Measurements from ENCODE around the gene GNRH2. TPM values are rescaled to one million over a fixed set of nuclear protein-coding genes. Genes with fewer than 3 reads are reported as not detected.
A peak's percentile ranks its signal among the peaks of the same experiment; 100 is the strongest.
"Not testable (repeated sequence)": the region's sequence is repeated elsewhere in the genome, so short reads cannot be mapped to it uniquely, and the experiment has no call there.

Gene GNRH2
- polyA plus RNA-seq, 4 donors, result 0.15 to 0.83 TPM; not detected in 2

DNA sequence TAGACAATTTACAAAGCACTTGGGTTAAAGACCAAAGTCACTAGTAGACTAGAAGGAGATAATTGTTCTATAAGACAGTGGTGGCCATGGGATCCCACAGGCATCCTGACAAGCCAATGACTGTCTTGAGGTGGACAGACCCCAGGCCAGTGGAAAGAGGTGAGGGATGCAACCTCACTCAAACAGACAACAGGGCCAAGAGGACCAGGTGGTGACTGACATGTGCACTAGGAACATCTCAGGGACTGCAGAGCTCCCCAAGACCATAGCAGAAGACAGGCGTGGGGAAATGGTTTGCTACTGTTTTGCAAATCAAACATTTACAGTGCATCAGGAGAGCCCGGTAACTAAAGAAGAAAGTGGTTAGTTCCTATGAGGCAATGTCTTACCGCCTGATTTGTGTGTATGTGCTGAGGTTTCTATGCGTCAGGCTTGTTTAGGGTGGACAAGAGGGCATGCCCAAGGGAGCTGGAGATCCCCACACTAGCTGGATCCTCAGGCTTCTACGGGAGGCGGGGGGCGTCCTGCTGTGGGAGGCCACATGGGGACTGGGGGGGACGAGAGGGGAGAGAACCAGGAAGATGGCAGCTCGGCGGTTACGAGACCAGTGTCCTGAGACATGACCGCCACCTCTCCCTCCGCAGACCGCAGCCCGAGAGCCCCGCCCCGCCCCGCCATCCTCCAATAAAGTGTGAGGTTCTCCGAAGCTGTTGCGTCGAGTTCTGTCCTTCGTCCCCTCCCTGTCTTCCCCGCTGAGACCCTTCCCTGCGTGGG is 1.8 kb downstream of the GNRH2 start:
- Histone ChIP-seq H3K27me3 (ENCODE audit: control insufficient read depth in 3 of 3, insufficient read depth in 3 of 3, low read length in 3 of 3) (no peaks in the 10 kb centered on the region), H3K36me3 (ENCODE audit: control insufficient read depth in 3 of 3, insufficient read depth in 2 of 3, low read depth in 1 of 3, low read length in 3 of 3) (peaks cover 2 to 41% (median 10%) of the 10 kb centered on the region in 3 donors), H3K9me3 (ENCODE audit: control insufficient read depth in 2 of 2, insufficient read depth in 1 of 2, low read depth in 1 of 2, low read length in 1 of 2) (no peaks in the 10 kb centered on the region), H3K27ac (ENCODE audit: low read depth in 1 of 3, low read length in 2 of 3) (peak overlapping the region; percentile 68 to 95 (median 92)), H3K4me1 (ENCODE audit: control insufficient read depth in 3 of 3, insufficient read depth in 2 of 3, low read depth in 1 of 3, low read length in 2 of 3) (peaks cover 0 to 9% (median 0%) of the 10 kb centered on the region in 3 donors), H3K4me3 (ENCODE audit: low read depth in 1 of 3, low read length in 3 of 3) (peak overlapping the region; percentile 57 to 84 (median 79))
- WGBS, 3 donors, result 1 to 2% (median 2%) methylated on average over 22 to 24 of the region's 24 CpGs
- no peak for FAIRE-seq
- no peak for DNase-seq

DNA sequence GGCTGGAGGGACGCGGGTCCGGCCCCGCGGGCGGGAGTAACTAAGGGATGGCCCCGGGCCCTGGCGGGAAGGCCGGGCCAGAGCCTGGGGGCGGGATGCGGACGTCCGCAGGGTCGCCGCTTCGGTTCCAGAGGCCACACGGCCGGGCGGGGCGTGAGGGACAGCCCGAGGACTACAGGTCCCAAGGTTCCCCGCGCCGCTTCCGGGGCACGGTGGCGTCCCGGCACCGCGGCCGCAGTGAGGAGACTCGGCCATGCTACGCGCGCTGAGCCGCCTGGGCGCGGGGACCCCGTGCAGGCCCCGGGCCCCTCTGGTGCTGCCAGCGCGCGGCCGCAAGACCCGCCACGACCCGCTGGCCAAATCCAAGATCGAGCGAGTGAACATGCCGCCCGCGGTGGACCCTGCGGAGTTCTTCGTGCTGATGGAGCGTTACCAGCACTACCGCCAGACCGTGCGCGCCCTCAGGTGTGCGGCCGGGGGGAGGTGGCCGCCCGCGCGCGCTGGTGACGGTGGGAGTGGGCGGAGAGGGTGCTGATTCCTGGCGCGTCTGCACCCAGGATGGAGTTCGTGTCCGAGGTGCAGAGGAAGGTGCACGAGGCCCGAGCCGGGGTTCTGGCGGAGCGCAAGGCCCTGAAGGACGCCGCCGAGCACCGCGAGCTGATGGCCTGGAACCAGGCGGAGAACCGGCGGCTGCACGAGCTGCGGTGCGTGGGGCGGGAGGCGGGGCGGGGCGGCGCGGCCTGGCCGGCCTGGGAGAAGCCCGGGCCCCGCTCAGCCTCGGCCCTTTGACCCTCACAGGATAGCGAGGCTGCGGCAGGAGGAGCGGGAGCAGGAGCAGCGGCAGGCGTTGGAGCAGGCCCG is 2.6 kb downstream of the GNRH2 start, which contains the start of gene MRPS26:
Gene MRPS26, plus strand, starts transcription at position 237 of the 861 bp plus-strand sequence. Its CDS starts 17 bp downstream, at position 254.
- H3K9me3 ChIP-seq (ENCODE audit: control insufficient read depth in 2 of 2, insufficient read depth in 1 of 2, low read depth in 1 of 2, low read length in 1 of 2), result no peaks in the 10 kb centered on the region
- 0 to 1% (median 1%) methylated on average over 88 to 104 of the region's 104 CpGs for WGBS, 3 donors
- H3K27me3 ChIP-seq (ENCODE audit: control insufficient read depth in 3 of 3, insufficient read depth in 3 of 3, low read length in 3 of 3), result no peaks in the 10 kb centered on the region
- no peak for FAIRE-seq
- peaks cover 0 to 9% (median 0%) of the 10 kb centered on the region in 3 donors for H3K4me1 ChIP-seq (ENCODE audit: control insufficient read depth in 3 of 3, insufficient read depth in 2 of 3, low read depth in 1 of 3, low read length in 2 of 3)
- peaks cover 2 to 36% (median 5%) of the 10 kb centered on the region in 3 donors for H3K36me3 ChIP-seq (ENCODE audit: control insufficient read depth in 3 of 3, insufficient read depth in 2 of 3, low read depth in 1 of 3, low read length in 3 of 3)
- H3K4me3 ChIP-seq (ENCODE audit: low read depth in 1 of 3, low read length in 3 of 3), result peak within 1 kb of the TSS; percentile 70 to 84 (median 79)
- DNase-seq, result peak; percentile 91 to 97
- H3K27ac ChIP-seq (ENCODE audit: low read depth in 1 of 3, low read length in 2 of 3), result peak within 1 kb of the TSS; percentile 68 to 95 (median 92)

DNA sequence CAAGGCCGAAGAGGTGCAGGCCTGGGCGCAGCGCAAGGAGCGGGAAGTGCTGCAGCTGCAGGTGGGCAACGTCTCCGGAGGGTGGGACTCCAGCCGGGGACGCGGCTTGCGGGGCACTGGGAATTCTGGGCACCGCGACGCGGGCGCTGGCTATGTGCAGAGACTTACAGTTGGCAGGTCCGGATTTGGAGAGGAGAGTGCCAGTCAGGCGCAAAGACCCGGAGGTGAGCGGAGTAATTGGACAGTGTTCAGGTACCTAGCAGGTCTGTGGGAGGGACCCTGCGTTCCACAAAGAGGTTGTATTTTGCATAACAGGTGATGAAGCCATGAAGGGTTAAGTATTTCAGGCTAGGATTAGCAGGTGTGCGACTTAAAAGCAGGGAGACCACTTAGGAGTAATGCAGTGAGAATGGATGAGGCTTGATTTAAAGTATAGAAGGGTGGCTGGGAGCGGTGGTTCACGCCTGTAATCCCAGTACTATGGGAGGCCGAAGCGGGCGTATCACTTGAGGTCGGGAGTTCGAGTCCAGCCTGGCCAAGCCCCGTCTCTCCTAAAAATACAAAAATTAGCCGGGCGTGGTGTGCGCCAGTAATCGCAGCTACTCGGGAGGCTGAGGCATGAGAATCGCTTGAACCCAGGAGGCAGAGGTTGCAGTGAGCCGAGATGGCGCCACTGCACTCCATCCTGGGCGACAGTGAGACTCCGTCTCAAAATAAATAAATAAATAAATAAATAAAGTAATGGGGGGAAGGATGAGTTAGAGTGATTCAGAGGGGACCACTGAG is 3.4 kb downstream of the GNRH2 start:
- Histone ChIP-seq H3K27me3 (ENCODE audit: control insufficient read depth in 3 of 3, insufficient read depth in 3 of 3, low read length in 3 of 3) (no peaks in the 10 kb centered on the region), H3K4me3 (ENCODE audit: low read depth in 1 of 3, low read length in 3 of 3) (peak overlapping the region; percentile 60 to 79 (median 70)), H3K9me3 (ENCODE audit: control insufficient read depth in 2 of 2, insufficient read depth in 1 of 2, low read depth in 1 of 2, low read length in 1 of 2) (no peaks in the 10 kb centered on the region), H3K36me3 (ENCODE audit: control insufficient read depth in 3 of 3, insufficient read depth in 2 of 3, low read depth in 1 of 3, low read length in 3 of 3) (peaks cover 2 to 37% (median 5%) of the 10 kb centered on the region in 3 donors), H3K27ac (ENCODE audit: low read depth in 1 of 3, low read length in 2 of 3) (peak overlapping the region; percentile 30 to 74 (median 59)), H3K4me1 (ENCODE audit: control insufficient read depth in 3 of 3, insufficient read depth in 2 of 3, low read depth in 1 of 3, low read length in 2 of 3) (peaks cover 0 to 4% (median 0%) of the 10 kb centered on the region in 3 donors)
- FAIRE-seq (no peak), DNase-seq (peak in 1 of 2 donors; percentile 43)
- 24 to 38% (median 27%) methylated on average over 39 of the region's 39 CpGs for WGBS, 3 donors

DNA sequence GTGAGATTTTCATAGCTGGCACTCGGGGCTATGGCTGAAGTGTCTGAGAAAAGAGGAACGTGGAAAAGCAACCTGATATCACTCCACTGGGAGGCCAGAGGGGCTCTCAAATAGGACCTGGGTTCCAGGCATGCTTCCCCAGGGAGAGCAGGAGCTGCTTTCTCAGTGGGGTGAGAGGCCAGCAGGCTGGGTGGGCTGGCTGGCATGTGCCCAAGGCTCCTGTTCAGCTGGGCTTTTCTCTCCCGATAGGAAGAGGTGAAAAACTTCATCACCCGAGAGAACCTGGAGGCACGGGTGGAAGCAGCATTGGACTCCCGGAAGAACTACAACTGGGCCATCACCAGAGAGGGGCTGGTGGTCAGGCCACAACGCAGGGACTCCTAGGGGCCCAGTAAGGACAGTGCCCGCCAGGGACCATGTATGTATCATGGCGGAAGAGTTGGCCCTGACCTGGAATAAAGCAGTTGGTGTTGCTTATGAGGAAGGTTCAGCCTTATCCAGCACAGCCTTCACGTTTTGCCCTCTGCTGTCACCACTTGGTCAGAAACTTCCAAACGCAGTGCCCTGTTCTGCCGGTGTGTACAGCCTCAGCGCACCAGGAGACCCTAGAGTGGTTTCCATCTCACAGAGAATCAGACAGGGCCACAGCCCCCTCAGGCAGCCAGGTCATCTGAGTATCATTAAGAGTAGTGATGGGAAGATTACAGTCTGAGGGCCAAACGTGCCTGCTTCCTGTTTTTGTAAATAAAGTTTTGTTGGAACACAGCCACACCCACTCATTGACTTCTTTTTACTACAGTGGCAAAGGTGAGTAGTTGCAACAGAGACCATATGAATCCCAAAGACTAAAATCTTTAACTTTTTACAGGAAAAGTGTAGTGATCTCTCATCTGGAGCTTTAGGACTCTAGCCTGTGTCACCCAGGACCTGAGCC is 4.3 kb downstream of the GNRH2 start:
- peaks cover 0 to 2% (median 0%) of the 10 kb centered on the region in 3 donors for H3K4me1 ChIP-seq (ENCODE audit: control insufficient read depth in 3 of 3, insufficient read depth in 2 of 3, low read depth in 1 of 3, low read length in 2 of 3)
- FAIRE-seq, result no peak
- H3K4me3 ChIP-seq (ENCODE audit: low read depth in 1 of 3, low read length in 3 of 3), result no peak overlapping the region
- WGBS, 3 donors, result 84 to 87% (median 87%) methylated on average over 14 of the region's 14 CpGs
- no peaks in the 10 kb centered on the region for H3K27me3 ChIP-seq (ENCODE audit: control insufficient read depth in 3 of 3, insufficient read depth in 3 of 3, low read length in 3 of 3)
- H3K27ac ChIP-seq (ENCODE audit: low read depth in 1 of 3, low read length in 2 of 3), result no peak overlapping the region
- no peaks in the 10 kb centered on the region for H3K9me3 ChIP-seq (ENCODE audit: control insufficient read depth in 2 of 2, insufficient read depth in 1 of 2, low read depth in 1 of 2, low read length in 1 of 2)
- DNase-seq, result peak in 1 of 2 donors; percentile 12
- peaks cover 2 to 35% (median 5%) of the 10 kb centered on the region in 3 donors for H3K36me3 ChIP-seq (ENCODE audit: control insufficient read depth in 3 of 3, insufficient read depth in 2 of 3, low read depth in 1 of 3, low read length in 3 of 3)

DNA sequence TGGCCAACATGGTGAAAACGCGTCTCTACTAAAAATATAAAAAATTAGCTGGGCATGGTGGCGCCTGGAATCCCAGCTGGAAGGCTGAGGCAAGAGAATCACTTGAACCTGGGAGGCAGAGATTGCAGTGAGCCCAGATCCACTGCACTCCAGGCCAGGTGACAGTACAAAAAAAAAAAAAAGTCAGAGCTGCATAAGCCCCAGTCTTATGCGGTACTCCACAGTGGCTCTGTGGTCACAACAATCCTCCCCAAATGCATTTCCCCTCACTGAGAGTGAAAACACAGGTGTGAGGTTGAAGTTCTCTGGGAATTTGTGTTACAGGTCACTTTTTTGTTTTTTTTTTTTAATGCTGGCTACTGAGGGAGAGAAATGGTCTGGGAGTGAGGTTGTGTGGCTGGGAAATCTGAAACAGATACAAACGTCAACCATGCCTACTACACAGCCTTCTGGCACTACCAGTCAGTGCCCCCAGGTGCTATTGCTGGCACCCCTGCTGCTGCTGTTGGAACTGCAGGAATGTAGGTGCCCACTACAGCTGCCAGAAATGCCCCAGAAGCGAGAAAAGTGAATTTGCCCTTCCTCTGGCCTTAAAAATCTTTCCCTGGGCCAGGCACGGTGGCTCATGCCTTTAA is 8.1 kb downstream of the GNRH2 start:
- WGBS, 3 donors, result 60 to 69% (median 63%) methylated on average over 7 of the region's 7 CpGs
- Histone ChIP-seq H3K4me3 (ENCODE audit: low read depth in 1 of 3, low read length in 3 of 3) (no peak overlapping the region), H3K27me3 (ENCODE audit: control insufficient read depth in 3 of 3, insufficient read depth in 3 of 3, low read length in 3 of 3) (no peaks in the 10 kb centered on the region), H3K9me3 (ENCODE audit: control insufficient read depth in 2 of 2, insufficient read depth in 1 of 2, low read depth in 1 of 2, low read length in 1 of 2) (no peaks in the 10 kb centered on the region), H3K36me3 (ENCODE audit: control insufficient read depth in 3 of 3, insufficient read depth in 2 of 3, low read depth in 1 of 3, low read length in 3 of 3) (peaks cover 2 to 35% (median 5%) of the 10 kb centered on the region in 3 donors), H3K27ac (ENCODE audit: low read depth in 1 of 3, low read length in 2 of 3) (no peak overlapping the region), H3K4me1 (ENCODE audit: control insufficient read depth in 3 of 3, insufficient read depth in 2 of 3, low read depth in 1 of 3, low read length in 2 of 3) (peaks cover 0 to 2% (median 0%) of the 10 kb centered on the region in 3 donors)
- no peak for FAIRE-seq
- DNase-seq, result no peak

DNA sequence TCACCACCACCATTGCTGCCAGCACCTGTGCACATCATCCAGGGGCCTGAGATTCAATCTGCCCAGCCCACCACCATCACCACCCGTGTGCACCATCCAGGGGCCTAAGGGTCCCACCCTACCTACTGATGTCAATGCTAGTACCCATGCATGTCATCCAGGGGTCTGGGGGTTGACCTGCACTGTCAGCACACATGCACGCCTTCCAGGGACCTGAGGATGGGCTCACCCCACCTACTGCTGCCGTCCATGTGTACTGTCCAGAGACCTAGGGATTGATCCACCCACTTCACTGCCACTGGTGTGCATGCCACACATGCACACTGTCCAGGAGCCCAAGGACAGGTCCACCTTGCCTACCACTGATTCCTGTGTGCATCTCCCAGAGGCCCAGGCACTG is 16.1 kb downstream of the GNRH2 start:
- Histone ChIP-seq H3K9me3 (ENCODE audit: control insufficient read depth in 2 of 2, insufficient read depth in 1 of 2, low read depth in 1 of 2, low read length in 1 of 2) (no peaks in the 10 kb centered on the region), H3K27me3 (ENCODE audit: control insufficient read depth in 3 of 3, insufficient read depth in 3 of 3, low read length in 3 of 3) (no peaks in the 10 kb centered on the region), H3K4me1 (ENCODE audit: control insufficient read depth in 3 of 3, insufficient read depth in 2 of 3, low read depth in 1 of 3, low read length in 2 of 3) (no peaks in the 10 kb centered on the region), H3K27ac (ENCODE audit: low read depth in 1 of 3, low read length in 2 of 3) (no peak overlapping the region), H3K4me3 (ENCODE audit: low read depth in 1 of 3, low read length in 3 of 3) (no peak overlapping the region), H3K36me3 (ENCODE audit: control insufficient read depth in 3 of 3, insufficient read depth in 2 of 3, low read depth in 1 of 3, low read length in 3 of 3) (no peaks in the 10 kb centered on the region)
- FAIRE-seq, result no peak
- DNase-seq, result no peak
- 90 to 98% (median 97%) methylated on average over 3 of the region's 3 CpGs for WGBS, 3 donors

DNA sequence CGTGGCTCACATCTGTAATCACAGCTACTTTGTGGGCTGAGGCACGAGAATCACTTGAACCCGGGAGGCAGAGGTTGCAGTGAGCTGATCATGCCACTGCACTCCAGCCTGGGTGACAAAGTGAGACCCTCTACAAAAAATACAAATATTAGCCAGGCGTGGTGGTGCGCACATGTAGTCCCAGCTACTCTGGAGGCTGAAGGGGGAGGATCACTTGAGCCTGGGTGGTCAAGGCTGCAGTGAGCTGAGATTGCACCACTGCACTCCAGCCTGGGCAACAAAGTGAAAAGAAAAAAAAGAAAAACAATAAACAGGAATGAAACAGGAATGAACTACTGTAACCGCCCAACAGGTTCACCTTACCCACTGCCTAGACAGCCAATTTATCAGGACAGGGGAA is 20.7 kb downstream of the GNRH2 start:
- not testable (repeated sequence) for FAIRE-seq; H3K27me3 ChIP-seq (ENCODE audit: control insufficient read depth in 3 of 3, insufficient read depth in 3 of 3, low read length in 3 of 3); DNase-seq; H3K4me3 ChIP-seq (ENCODE audit: low read depth in 1 of 3, low read length in 3 of 3); H3K9me3 ChIP-seq (ENCODE audit: control insufficient read depth in 2 of 2, insufficient read depth in 1 of 2, low read depth in 1 of 2, low read length in 1 of 2); H3K27ac ChIP-seq (ENCODE audit: low read depth in 1 of 3, low read length in 2 of 3); H3K4me1 ChIP-seq (ENCODE audit: control insufficient read depth in 3 of 3, insufficient read depth in 2 of 3, low read depth in 1 of 3, low read length in 2 of 3); H3K36me3 ChIP-seq (ENCODE audit: control insufficient read depth in 3 of 3, insufficient read depth in 2 of 3, low read depth in 1 of 3, low read length in 3 of 3)
- 80 to 82% (median 81%) methylated on average over 6 of the region's 6 CpGs for WGBS, 3 donors
